Eye (tissue), 1 donor: ENCODE data around the gene ENTREP1.
"Not testable (repeated sequence)": the region's sequence is repeated elsewhere in the genome, so short reads cannot be mapped to it uniquely, and the experiment has no call there.

Experiments used
- DNase-seq: peaks from one replicate; pipeline ENCODE4 v3.0.0-alpha.2; 2015

The ENTREP1 gene

GRCh38 chr9:69324549-69325401, at the start of gene ENTREP1:
TSS of gene ENTREP1 (plus strand) at chr9:69325215. CDS start at chr9:69325310, 95 bp downstream.
- peak; percentile 79 for DNase-seq

GRCh38 chr9:69276775-69277174, 48.2 kb upstream of the ENTREP1 start:
- DNase-seq, result no peak

- no peak for DNase-seq
These were observed 45.8 kb upstream of the ENTREP1 start for GRCh38 chr9:69279084-69279731.

- DNase-seq, result no peak
These were observed 45.3 kb upstream of the ENTREP1 start for GRCh38 chr9:69279733-69280132.

GRCh38 chr9:69283003-69283402, 42.0 kb upstream of the ENTREP1 start:
- no peak for DNase-seq

GRCh38 chr9:69292078-69292477, 32.9 kb upstream of the ENTREP1 start:
- DNase-seq, result no peak

GRCh38 chr9:69293156-69293555, 31.9 kb upstream of the ENTREP1 start:
- DNase-seq, result no peak

- DNase-seq, result no peak
These were observed 29.0 kb upstream of the ENTREP1 start for GRCh38 chr9:69295872-69296552.

- peak; percentile 38 for DNase-seq
These were observed 27.6 kb upstream of the ENTREP1 start for GRCh38 chr9:69297300-69297980.

- DNase-seq, result no peak
These were observed 25.7 kb upstream of the ENTREP1 start for GRCh38 chr9:69299315-69299714.

GRCh38 chr9:69299826-69300225, 25.2 kb upstream of the ENTREP1 start:
- no peak for DNase-seq

GRCh38 chr9:69303331-69303730, 21.7 kb upstream of the ENTREP1 start:
- DNase-seq, result no peak

GRCh38 chr9:69306895-69307445, 18.0 kb upstream of the ENTREP1 start:
- DNase-seq, result not testable (repeated sequence)

GRCh38 chr9:69307446-69308205, 17.4 kb upstream of the ENTREP1 start:
- peak; percentile 72 for DNase-seq

GRCh38 chr9:69308206-69308931, 16.6 kb upstream of the ENTREP1 start:
- no peak for DNase-seq

GRCh38 chr9:69313175-69313574, 11.8 kb upstream of the ENTREP1 start:
- DNase-seq, result no peak

- no peak for DNase-seq
These were observed 10.5 kb upstream of the ENTREP1 start for GRCh38 chr9:69314547-69314946.

GRCh38 chr9:69317081-69317480, 7.9 kb upstream of the ENTREP1 start:
- DNase-seq, result no peak

GRCh38 chr9:69317894-69318293, 7.1 kb upstream of the ENTREP1 start:
- no peak for DNase-seq

GRCh38 chr9:69319324-69320025, 5.5 kb upstream of the ENTREP1 start:
- peak; percentile 67 for DNase-seq

- no peak for DNase-seq
These were observed 2.8 kb upstream of the ENTREP1 start for GRCh38 chr9:69322256-69322655.
